ENCODE results near the gene RSPO1.
"Not testable (repeated sequence)": the region's sequence is repeated elsewhere in the genome, so short reads cannot be mapped to it uniquely, and the experiment has no call there.

The RSPO1 gene, protein sequence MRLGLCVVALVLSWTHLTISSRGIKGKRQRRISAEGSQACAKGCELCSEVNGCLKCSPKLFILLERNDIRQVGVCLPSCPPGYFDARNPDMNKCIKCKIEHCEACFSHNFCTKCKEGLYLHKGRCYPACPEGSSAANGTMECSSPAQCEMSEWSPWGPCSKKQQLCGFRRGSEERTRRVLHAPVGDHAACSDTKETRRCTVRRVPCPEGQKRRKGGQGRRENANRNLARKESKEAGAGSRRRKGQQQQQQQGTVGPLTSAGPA

DNA sequence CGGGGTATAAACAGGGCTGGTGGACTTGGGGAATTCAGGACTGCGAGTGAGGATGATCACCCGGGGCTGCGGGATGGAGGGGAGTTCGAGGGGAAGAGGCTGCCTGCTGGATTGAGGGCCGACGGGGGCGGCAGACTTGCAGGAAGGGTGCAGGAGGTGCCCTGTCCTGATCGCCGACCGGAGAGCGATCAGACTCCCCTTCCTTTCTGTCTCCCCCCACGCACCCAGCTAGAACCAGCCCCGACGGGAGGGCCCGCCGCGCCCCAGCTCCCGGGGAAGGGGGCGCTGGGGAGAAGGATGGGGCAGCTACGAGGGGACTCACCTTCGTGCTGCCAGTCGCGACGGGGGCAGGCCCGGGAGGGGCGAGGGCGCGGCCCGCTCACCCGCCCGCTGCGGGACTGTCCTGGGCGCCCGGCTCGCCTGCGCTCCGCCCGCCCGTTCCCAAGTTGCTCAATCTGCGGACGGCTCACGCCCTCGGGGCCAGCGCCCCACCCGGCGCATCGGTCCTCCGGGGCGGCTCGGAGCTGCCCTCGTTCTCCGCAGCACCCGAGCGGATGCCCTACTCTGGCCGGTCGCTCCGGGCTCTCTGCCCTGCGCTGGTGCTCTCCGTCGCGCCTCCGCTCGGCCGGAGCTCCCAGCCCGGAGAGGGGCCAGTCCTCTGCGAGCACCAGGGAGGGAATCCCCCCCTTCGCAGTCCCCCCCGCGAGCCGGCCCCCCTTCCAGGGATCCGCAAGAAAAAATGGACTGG, at the start of gene RSPO1:
TSS of gene RSPO1 (minus strand) at position 649 of the 748 bp plus-strand sequence. CDS start 5,231 bp downstream, outside the sequence.
- no peak for DNase-seq

DNA sequence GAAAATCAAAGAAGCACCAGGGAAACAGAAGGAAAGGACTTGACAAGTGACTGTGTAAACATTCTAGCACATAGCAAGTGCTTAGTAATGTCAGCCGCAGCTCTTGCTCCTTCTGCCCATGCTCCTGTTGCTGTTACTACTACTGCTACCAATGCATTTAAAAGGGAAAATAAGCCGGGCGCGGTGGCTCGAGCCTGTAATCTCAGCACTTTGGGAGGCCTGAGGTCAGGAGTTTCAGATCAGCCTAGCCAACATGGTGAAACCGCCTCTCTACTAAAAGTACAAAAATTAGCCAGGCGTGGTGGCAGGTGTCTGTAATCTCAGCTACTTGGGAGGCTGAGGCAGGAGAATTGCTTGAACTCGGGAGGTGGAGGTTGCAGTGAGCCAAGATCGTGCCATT, 49.5 kb upstream of the RSPO1 start:
- not testable (repeated sequence) for DNase-seq

DNA sequence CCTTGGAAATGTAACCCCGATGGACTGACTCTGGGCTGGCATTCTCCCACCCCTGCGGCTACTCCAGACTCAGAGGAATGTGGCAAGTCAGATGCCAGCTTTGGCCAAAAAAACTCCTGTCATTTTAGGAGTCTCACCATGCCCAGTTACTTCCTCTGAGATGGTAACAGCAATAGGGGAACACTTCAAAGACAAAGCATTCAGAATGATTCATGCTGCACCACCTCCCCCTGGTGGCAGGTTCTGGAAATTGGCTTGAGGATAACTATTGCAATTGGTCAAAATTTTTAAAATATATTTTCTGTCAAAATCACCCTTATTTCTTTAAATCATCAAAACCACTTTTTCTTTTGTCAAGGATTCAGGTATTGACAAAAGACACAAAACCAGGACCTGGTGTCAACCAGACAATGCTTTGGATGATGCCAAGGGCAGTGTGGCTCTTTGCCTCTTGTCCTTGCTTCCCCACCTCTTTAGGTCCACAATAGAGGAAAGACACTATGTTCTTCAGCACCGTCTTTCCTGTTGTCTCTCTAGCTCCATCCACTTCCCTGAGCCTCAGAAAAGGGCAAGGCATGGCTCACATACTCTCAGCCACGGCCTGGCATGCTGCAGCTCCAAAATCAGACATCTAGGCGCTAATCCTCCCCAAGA, 47.8 kb upstream of the RSPO1 start:
- peak; percentile 78 for DNase-seq

DNA sequence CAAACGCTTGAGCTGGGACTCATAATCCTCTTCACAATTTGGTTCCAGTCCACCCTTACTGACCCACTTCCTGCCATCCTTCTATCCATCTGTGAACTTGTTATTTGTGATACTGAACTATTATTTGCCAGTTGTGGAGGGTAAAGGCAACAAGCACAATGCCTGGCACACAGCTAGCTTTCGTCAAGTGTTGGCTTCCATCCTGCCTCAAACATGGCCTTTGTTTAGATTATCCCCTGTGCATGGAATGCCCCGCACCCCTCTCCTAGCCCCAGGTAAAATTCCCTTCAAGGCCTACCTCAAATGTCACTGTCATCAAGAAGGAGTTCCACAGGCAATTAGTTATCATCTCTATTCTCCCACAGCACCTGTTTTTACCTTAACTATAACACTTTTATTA, 46.2 kb upstream of the RSPO1 start:
- no peak for DNase-seq

DNA sequence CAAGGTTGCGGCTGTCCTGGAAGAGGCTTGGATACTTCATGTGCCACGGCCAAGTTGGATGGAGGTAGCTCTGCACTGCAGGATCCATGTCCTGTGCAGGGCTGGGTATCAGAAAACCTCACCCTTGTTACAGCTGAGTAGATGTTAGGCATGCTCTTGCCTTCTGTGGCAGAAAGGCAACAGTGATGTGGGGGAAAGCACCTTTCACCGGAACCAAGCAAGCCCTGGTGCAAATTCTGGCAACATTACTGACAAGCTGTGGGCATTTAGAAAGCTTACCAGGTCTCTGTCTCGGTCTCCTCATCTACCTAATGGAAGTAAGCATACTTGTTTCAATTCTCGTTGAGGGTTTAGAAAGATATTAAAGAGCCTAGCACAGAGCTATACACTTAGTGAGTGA, 43.1 kb upstream of the RSPO1 start:
- no peak for DNase-seq

DNA sequence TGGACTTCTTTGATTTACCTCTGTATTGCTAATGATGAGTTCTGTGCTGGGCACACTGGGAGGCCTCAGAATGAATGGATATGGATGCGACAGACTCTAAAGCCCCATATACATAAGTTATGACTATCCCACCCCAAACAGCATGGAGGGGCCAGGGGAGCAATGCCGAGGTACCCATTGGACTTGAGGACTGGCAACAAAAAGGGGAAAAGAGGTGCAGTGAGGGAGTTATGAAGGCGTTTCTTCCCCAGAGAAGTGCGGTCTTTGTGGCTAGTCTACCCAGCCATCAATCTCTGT, 42.4 kb upstream of the RSPO1 start:
- DNase-seq: no peak

DNA sequence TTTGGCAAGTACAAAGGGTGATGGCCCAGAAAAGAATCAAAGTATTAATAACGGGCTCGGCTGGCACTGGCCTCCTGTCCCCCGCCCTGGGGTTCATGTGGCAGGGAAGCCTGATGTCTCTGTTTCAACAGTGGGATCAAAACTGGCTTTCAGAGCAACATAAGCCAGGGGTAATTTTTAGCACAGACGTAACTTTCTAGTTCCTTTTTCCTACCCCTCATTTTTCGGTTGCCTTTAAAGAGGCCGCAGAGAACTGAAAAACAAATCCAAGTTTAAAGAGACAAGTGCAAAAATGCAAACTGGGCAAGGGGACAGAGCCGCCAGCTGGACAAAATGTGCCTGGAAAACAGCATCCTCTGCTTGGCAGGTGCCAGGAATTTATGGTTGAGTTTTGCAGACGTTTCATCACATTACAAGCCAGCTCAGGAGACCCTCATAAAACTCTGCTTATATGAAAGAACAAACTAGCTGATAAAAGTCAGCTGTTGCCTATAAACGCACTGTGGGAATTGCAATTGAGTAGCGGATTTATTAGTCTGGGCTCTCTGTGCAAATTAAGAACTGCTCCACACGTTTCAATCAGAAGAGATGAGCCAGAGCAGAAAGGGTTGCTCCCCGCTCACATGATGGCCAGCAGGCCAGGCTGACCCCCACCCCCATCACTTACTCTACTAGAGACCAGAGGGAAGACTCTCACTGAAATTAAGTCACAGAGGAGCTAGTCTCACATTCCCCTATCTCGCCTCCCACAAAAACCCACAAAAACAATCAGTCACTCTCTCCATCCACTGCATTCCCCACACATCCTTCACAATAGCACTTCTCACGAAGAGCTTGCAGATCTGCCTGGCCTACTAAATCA, 41.8 kb upstream of the RSPO1 start:
- no peak for DNase-seq

DNA sequence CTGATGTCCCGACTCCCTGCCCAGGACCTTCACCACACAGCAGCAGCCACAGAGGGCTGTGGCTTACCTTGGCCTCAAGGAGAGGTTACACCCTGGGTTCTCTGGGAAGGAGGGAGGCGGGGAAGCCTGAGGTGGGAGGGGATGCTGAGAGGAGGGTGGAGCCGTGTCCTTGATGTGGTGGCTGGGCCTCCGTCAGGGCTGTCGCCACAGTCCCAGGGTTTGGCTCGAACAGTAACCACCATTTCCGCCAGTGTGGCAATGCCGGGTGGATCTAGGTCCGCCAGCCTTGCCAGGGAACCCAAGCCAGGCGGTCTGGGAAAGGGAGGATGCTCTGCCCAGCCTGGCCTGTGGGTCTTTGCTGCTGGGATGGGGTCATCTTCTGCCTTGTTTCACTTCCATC, 39.2 kb upstream of the RSPO1 start:
- DNase-seq: peak; percentile 45

DNA sequence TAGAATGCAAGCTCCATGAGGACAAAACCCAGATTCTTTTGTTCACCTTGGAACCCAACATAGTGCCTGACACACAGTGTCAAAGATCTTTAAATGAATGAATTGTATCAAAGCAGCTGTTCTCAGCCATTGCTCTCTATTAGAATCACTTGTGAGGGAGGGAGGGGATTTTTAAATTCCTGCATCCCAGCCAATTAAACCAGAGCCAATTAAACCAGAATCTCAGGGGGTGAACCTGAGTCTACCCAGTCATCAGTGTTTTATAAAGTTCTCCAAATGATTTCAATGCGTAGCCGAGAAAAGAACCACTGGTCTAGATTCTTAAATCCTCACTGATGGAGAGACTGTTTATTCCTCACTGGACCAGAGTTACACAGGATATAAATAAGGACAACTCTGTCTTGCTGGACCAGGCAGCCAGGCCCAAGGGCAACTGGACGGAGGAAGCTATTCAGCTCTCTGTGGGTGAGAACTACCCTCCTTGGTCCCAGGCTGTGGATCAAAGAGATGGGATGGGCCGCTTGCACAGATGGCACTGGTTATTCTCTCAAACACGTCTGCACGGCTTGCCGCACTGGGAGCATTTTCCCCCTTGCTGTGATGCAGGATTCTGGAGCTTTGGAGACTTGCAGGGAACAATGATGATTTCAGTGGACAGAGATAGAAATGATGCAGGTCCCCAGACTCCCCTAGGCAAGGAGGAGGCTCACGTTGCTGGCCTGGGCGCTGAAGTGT, 37.6 kb upstream of the RSPO1 start:
- DNase-seq: no peak

DNA sequence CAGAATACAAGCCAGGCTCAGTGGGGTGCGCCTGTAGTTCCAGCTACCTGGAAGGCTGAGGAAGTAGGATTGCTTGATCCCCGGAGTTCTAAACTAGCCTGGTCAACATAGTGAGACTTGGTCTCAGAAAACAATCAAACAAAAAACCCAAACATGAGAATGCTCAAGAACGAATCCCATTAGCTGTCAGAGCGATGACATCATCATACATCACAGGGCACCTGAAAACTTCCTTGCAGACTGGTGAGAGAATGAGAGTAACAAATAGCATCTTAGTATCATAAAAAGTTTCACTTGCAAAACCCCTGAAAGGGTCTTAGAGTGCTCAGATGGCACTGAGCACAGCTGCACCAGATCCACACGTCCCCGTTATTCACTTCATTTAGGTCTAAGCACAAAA, 36.6 kb upstream of the RSPO1 start:
- no peak for DNase-seq

DNA sequence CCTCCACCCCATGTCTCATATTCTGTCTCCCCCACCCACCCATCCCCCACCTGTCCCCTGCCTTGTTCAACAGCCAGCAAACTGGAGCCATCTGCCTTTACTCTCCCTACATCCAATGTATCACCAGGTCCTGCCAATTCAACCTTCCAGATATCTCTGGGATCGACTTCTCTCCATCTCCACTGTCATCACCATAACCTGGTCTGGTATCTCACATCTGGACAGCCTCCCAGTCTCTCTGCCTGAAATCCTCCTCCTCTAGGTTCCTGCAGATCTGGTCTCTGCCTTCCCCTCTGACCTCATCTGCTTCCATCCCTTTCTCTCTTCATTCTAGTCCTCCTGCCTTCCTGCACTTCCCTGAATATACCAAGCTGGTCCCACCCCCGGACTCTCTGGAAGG, 35.4 kb upstream of the RSPO1 start:
- no peak for DNase-seq

DNA sequence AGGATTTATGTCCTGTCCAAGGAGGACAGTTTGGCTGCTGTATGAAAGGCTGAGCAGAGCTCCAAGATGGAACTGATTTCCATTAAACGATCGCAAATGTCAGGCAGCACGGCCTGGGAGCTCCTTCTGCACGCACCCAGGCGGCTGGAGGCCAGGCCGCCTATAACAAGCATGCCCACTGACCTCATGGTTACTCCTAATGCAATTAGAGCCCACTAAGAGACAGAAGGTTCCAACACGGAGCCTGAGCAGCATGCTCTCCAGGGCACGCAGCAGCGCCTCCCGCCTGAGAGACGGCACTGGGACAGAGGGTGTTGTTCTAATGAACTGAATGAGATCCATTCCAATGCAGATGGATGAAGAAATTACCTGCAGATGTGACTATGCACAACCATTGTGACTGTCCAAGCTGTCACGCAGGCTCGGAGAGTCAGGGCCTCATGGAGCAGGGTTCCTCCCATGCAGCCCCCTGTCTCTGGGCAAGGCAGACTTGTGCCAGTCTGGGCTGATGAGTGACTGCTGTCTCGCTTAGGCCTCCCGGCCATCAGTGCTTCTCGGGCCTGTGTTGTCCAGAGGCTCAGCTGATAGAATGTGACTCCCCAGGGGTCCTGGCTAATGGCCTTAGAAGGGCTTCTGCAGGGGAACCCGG, 32.5 kb upstream of the RSPO1 start:
- no peak for DNase-seq

DNA sequence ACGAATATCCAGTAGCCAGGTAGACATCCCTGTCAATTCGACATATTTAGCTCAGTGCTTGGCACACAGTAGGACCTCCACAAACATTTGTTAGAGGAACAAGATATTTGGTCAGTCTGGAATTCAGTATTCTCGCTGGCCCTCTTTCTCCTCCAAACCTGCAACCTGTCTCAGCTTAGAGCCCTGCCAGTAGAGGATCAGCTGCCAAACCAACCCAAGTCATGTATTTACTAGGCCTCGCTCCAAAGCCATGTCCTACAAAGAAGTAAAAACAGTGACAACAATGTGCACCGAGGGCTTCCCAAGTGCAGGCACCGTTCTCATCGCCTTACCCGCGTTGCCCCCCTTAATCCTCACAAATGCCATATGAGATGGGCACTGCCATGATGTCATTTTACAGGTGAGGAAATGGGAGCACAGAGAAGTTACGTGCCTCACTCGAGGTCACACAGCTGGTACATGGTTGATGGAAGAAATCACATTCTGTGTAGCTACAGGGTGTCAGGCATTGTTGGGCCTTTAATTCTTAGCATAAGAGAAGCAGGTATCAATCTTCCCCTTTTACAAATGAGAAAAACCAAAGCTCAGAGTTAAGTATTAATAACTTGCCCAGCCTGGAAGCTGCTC, 31.7 kb upstream of the RSPO1 start:
- no peak for DNase-seq

DNA sequence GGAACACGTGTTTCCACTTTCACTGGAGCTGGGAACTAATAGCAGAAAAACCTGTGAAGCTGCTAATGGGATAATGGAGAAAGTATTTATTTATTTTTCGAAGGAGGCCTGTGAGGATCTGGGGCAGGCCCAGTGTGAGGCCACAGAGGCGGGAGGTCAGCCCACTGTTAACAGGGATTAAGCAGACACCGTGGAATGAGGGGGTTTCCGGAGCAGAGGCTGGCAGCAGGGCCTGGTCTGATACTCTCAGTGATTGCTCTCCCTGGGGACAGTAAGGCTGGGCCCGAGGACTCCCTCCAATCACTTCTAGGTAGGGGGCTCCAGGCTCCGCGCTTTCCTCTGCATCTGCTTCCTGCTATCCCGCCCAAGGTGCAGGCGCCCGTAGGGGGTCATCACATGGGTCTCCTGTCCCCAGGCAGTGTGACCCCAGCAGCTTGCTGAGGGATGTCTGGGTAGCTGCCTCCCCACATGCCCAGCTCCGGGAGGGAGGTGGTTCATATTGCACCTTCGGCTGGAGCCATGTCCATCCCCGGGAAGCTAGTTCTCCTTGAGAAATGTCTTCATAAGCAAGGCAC, 28.8 kb upstream of the RSPO1 start:
- no peak for DNase-seq

DNA sequence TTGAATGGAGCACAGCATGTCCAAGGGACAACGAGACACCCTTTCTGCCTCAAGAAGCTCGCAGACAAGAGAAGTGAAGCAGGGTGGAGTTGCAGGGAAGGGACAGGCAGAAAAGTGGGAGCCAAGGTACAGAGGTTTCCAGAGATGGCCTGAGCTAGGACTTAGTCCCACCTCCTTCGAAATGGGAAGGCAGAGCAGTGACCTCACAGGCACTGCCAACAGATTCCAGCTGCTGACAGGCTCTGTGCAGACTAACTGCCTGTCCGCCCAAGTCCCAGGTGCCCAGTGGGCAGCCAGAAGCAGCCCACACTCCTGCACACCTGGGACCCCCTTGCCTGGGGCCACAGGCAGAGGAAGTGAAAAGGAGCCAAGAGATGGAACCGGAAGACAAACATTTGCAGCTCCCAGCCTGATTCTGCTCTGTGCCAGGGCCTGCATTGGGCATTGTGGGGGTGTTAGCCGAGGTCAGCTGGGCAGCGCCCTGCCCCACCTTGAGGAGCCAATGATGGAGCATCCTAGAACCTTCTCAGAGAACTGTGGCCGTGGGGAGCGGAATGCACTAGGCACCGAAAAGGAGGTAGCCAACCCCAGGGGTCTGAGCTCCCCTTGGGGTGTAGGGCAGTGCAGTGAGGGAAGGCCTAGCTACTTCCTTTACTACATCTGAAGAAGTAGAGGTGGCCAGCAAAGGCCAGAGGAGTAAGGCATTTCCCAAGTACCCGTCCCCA, 27.5 kb upstream of the RSPO1 start:
- DNase-seq: no peak

DNA sequence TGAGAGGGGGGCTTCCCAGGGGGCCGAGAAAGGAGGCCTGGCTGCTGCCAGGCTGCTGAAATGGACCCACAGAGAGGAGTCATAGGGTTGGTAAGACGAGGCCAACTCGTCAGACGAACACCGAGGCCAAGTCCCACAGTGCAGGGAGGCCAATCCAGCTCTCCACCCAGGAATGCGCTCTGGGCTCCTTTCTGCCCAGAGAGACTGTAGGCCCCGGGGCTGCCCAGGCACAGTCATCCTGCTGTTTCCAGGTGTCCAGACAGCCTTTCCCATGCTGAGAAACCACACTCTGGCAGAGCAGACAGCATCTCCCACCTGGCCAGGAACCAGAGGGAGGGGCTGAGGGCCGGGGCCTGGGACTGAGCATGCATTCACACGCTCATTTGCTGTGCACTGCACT, 26.7 kb upstream of the RSPO1 start:
- no peak for DNase-seq

DNA sequence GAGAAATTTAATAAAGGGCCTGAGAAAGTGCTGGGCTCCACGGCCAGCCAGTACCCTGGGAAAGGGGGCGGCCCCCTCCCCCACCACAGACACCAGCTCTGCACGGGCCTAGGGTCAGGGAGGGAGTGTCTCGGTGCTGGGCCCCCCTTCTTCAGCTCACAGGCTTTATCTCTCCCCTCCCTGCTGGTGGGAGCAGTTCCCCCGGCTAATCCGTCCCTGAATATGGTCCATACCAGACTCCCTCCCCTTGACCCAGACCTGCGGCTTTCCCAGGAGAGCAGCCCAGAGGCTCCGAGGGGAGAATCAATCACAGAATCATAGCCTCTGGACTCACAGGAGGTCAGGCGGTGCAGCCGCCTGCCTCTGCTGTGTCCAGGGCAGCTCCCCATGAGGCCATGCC, 26.0 kb upstream of the RSPO1 start:
- DNase-seq: no peak

DNA sequence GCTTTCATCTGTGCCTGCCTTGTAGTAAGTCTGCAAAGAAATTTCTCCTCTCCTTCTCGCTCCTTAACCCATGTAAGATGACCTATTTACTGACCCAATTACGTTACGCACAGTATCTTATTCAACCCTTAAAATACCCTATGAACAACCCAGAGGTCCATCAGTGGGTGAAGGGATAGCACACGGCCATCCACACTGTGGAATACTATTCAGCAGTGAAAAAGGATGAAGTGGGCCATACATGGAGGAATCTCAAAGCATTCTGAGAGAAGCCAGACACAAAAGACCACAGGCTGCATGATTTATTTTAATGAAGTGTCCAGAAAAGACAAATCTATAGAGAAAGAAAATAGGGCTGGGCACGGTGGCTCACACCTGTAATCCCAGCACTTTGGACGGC, 23.8 kb upstream of the RSPO1 start:
- no peak for DNase-seq

DNA sequence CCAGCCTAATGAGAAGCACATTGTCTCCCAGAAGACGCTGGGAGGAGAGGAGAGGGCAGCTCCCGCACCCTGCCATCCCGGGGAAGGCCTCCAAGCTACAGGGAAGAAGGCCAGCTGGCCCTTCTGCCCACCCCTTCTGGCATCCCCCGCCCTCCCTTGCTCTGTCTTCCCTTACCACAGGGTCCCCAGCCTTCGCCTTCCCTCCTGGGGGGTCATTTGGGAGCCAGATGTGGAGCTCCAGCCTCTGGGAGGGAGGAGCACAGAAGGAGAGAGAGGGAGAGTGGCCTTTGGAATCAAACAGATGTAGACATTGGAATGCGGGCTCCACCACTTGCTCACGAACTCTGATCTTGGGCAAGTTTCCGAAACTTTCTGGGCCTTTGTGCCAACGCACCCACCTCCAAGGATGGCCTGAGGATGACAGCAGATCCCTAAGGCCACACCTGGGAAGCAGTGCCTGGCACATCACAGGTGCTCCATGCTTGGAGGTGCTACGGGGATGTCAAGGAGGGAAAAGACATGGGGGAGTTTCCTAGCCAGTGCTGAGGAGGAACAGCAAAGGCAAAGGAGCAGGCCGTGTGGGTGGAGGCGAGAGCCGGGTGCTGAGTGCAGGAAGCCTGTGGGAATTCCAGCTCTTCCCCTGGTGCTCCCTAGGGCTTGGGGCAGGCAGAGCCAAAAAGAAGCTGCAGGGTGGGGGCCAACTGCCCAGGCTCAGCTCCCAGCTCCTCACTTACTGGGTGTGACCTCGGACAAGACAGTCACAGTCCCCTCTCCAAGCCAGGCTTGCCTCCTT, 23.1 kb upstream of the RSPO1 start:
- no peak for DNase-seq

DNA sequence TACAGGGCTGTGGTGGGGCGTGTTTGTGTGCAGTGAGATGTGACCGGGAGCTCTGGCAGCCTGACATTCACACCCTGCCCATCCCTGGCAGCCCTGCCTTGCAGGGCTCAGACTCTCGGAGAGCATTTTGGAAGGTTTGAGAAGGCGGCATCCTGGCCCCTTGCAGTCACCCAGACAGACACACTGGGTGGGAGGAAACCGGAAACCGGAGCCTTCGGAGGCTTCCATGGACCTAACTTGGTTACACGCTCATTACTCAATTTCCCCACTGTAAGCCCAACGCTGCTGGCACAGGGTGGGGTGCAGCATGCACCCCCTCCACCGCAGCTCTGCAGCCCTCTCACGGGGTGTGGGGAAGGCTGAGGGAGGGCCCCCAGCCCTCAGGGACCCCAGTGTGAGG, 22.2 kb upstream of the RSPO1 start:
- no peak for DNase-seq

Data from activated naive CD4-positive, alpha-beta T cell treated with Interleukin-2 at 50 U/mL for 16 hours (primary cell).